Ascending aorta (tissue), 2 donors: ENCODE data around the gene MYO1F. TPM values are rescaled to one million over a fixed set of nuclear protein-coding genes. Genes with fewer than 3 reads are reported as not detected.

Source experiments
- DNase-seq, 2 donors: peaks; one replicate each; pipeline ENCODE4 v3.0.0-alpha.2; 2019; ENCODE audit warnings: low spot score in 2 of 2
- H3K27ac ChIP-seq, 2 donors: fragments of 200-600 bp; sonication (generic); one replicate each; pipeline ENCODE4 v1.5.1; 2016 to 2017; ENCODE audit warnings: mild to moderate bottlenecking in 1 of 2
- H3K27me3 ChIP-seq: fragments of 200-600 bp; sonication (generic); one replicate; pipeline ENCODE4 v1.5.1; 2017
- H3K36me3 ChIP-seq, 2 donors: fragments of 200-600 bp; sonication (generic); one replicate each; pipeline ENCODE4 v1.5.1; 2016
- H3K4me1 ChIP-seq, 2 donors: fragments of 200-600 bp; sonication (generic); one replicate each; pipeline ENCODE4 v1.5.1; 2016 to 2017; ENCODE audit warnings: mild to moderate bottlenecking in 1 of 2
- H3K4me3 ChIP-seq, 2 donors: fragments of 200-600 bp; sonication (generic); one replicate each; pipeline ENCODE4 v1.5.1; 2016 to 2017; ENCODE audit warnings: mild to moderate bottlenecking in 1 of 2
- H3K9me3 ChIP-seq, 2 donors: fragments of 200-600 bp; sonication (generic); one replicate each; pipeline ENCODE4 v1.5.1; 2016
- CTCF ChIP-seq, 3 experiments: fragments of 200-600 bp in 2 of 3; fragments of 450-650 bp in 1 of 3; sonication (generic) in 2 of 3; IDR thresholded peaks; one replicate each; pipeline ENCODE4 v1.5.1; 2016 to 2019; ENCODE audit warnings: antibody characterized with exemption in 3 of 3, mild to moderate bottlenecking in 1 of 3, moderate library complexity in 1 of 3
- intact Hi-C: fragments of 100-400 bp; cut with DNase I; formaldehyde crosslinking; loops from one replicate; pipeline ENCODE4 v1.15.1; 2023
- total RNA-seq: library from RNA; depleted of rRNA; stranded (reverse); fragments of >200 nt; gene quantifications from one replicate; pipeline ENCODE4 v1.1.0, GENCODE V29; 2016

Gene MYO1F
- total RNA-seq, 1 donor from 2014 or later: 5.0 TPM

GRCh38 chr19:8609279-8610040, 32.2 kb upstream of the MYO1F start:
- peak overlapping the region; percentile 61 to 80 for H3K4me3 ChIP-seq
- peak overlapping the region; percentile 90 to 94 for H3K27ac ChIP-seq
- intact Hi-C loops: loop anchor here (1.0 kb wide), 1 partner anchor 17 kb away; no protein-coding TSS in a partner anchor
- peak; percentile 34 to 87 for DNase-seq
- H3K4me1 ChIP-seq: peaks cover 11 to 30% of the 10 kb centered on the region in 2 donors
- H3K27me3 ChIP-seq: no peaks in the 10 kb centered on the region
- H3K9me3 ChIP-seq: no peaks in the 10 kb centered on the region
- peaks cover 12 to 15% of the 10 kb centered on the region in 2 donors for H3K36me3 ChIP-seq
- peak; percentile 2 to 35 (median 24) for TF ChIP-seq CTCF (IDR thresholded peaks at IDR 0.05)

DNA sequence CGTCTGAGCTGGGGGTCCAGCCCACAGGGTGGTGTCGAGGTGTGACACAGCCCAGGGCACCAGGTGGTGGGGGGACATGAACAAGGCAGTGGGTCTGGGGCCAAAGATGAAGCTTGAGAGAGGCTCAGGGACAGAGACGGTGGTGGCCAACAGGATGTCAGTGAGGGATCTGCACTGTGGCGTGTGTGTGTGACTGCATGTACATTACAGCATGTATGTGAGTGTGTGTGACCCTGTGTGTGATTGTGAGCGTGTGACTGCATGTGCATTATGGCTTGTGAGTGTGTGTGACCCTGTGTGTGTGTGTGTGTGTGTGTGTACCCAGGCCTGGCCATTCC, 31.7 kb upstream of the MYO1F start:
- Histone ChIP-seq H3K4me3 (peak overlapping the region; percentile 61 to 80), H3K4me1 (peaks cover 11 to 30% of the 10 kb centered on the region in 2 donors), H3K27me3 (no peaks in the 10 kb centered on the region), H3K9me3 (no peaks in the 10 kb centered on the region), H3K27ac (peak overlapping the region; percentile 90 to 94), H3K36me3 (peaks cover 17 to 20% of the 10 kb centered on the region in 2 donors)
- intact Hi-C loops: no loop called here
- no peak for TF ChIP-seq CTCF (IDR thresholded peaks at IDR 0.05)
- DNase-seq: no peak

GRCh38 chr19:8607386-8607785, 30.1 kb upstream of the MYO1F start:
- TF ChIP-seq CTCF (IDR thresholded peaks at IDR 0.05): no peak
- H3K4me3 ChIP-seq: peak overlapping the region in 1 of 2 donors; percentile 30
- H3K4me1 ChIP-seq: peaks cover 11 to 30% of the 10 kb centered on the region in 2 donors
- peak overlapping the region; percentile 90 to 94 for H3K27ac ChIP-seq
- no peaks in the 10 kb centered on the region for H3K9me3 ChIP-seq
- H3K27me3 ChIP-seq: no peaks in the 10 kb centered on the region
- peak in 1 of 2 donors; percentile 92 for DNase-seq
- H3K36me3 ChIP-seq: peaks cover 31 to 35% of the 10 kb centered on the region in 2 donors
- intact Hi-C loops: no loop called here

DNA sequence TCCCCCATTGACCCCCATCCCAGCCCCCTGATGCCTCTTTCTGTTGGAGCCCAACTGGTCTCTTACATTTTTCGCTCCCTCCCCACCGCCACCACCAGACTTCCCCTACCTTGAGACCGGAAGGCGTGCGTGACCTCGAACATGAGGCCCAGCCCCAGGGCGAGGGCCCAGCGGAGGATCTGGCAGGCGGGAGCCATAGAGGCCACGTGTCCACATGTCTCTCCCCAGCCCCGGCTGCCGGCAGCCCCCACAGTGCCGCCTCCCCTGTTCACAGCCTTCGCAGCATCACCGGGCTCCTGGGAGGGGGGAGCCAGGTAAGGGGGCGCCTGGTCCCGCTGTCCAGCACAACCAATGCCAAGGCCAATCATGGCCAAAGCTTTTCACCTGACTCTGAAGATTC, 28.3 kb upstream of the MYO1F start:
- H3K36me3 ChIP-seq: peaks cover 49 to 54% of the 10 kb centered on the region in 2 donors
- no peaks in the 10 kb centered on the region for H3K27me3 ChIP-seq
- no peak for DNase-seq
- no peak overlapping the region for H3K4me3 ChIP-seq
- no peaks in the 10 kb centered on the region for H3K9me3 ChIP-seq
- peaks cover 7 to 24% of the 10 kb centered on the region in 2 donors for H3K4me1 ChIP-seq
- intact Hi-C loops: no loop called here
- H3K27ac ChIP-seq: peak overlapping the region in 1 of 2 donors; percentile 14
- TF ChIP-seq CTCF (IDR thresholded peaks at IDR 0.05): no peak

- Histone ChIP-seq H3K9me3 (no peaks in the 10 kb centered on the region), H3K27ac (no peak overlapping the region), H3K4me1 (peaks cover 0 to 3% of the 10 kb centered on the region in 2 donors), H3K36me3 (peaks cover 77 to 84% of the 10 kb centered on the region in 2 donors), H3K4me3 (no peak overlapping the region), H3K27me3 (no peaks in the 10 kb centered on the region)
- intact Hi-C loops: no loop called here
- no peak for DNase-seq
- TF ChIP-seq CTCF (IDR thresholded peaks at IDR 0.05): no peak
Observed at GRCh38 chr19:8601796-8602195, 24.6 kb upstream of the MYO1F start.
